PFSK-1 (cell line): Measurements from ENCODE around the gene NKAIN2.

ENCODE experiments used
- FOXP2 ChIP-seq: optimal IDR thresholded peaks from 2 replicates; pipeline ENCODE3; 2011; ENCODE audit warnings: borderline replicate concordance, control low read depth, inconsistent platforms; ENCODE audit not compliant: insufficient read depth; ENCODE audit errors: extremely low read length, extremely low read depth
- POLR2AphosphoS5 ChIP-seq: IDR thresholded peaks from 2 replicates; pipeline ENCODE4 v1.6.1; 2012; ENCODE audit warnings: low read depth, mild to moderate bottlenecking, control low read depth, low read length, moderate library complexity
- REST ChIP-seq, 2 experiments: IDR thresholded peaks; 2 replicates each; pipeline versions ENCODE4 v1.6.1 to v1.8.0; 2011 to 2012; ENCODE audit warnings: low read depth in 2 of 2, low read length in 2 of 2, control low read depth in 1 of 2, inconsistent platforms in 1 of 2, mild to moderate bottlenecking in 1 of 2, moderate library complexity in 1 of 2; ENCODE audit not compliant: insufficient read depth in 1 of 2
- SIN3A ChIP-seq: IDR thresholded peaks from 2 replicates; pipeline ENCODE4 v1.6.1; 2012; ENCODE audit warnings: mild to moderate bottlenecking, low read length, moderate library complexity, borderline replicate concordance; ENCODE audit not compliant: insufficient read depth
- TAF1 ChIP-seq: IDR thresholded peaks from 2 replicates; pipeline ENCODE4 v1.6.1; 2012; ENCODE audit warnings: low read length, control low read depth, borderline replicate concordance; ENCODE audit not compliant: insufficient read depth

GRCh38 chr6:123768921-123769320 is 34.7 kb upstream of the NKAIN2 start:
- TF ChIP-seq POLR2AphosphoS5 (no peak), TAF1 (no peak), SIN3A (no peak), FOXP2 (no peak), REST (IDR thresholded peaks at IDR 0.05; ENCODE audit: insufficient read depth in 1 of 2, low read depth in 2 of 2, low read length in 2 of 2) (no peak)
